AG09309 (cell line): Measurements from ENCODE around the gene FSTL4.

Source experiments
- DNase-seq: peaks from one replicate; pipeline ENCODE4 v3.0.0-alpha.2; 2010; ENCODE audit warnings: low read depth
- H3K4me3 ChIP-seq: 2 replicates; pipeline ENCODE4 v1.5.1; 2011; ENCODE audit warnings: mild to moderate bottlenecking, low read depth, low read length, moderate library complexity; ENCODE audit not compliant: control insufficient read depth
- TF ChIP-seq, protein P1 (sequence below): IDR thresholded peaks from 2 replicates; pipeline ENCODE4 v1.5.1; 2011; ENCODE audit warnings: mild to moderate bottlenecking, low read depth, low read length, inconsistent platforms; ENCODE audit not compliant: insufficient read depth, control insufficient read depth; ENCODE audit errors: missing control alignments

FSTL4 gene

DNA sequence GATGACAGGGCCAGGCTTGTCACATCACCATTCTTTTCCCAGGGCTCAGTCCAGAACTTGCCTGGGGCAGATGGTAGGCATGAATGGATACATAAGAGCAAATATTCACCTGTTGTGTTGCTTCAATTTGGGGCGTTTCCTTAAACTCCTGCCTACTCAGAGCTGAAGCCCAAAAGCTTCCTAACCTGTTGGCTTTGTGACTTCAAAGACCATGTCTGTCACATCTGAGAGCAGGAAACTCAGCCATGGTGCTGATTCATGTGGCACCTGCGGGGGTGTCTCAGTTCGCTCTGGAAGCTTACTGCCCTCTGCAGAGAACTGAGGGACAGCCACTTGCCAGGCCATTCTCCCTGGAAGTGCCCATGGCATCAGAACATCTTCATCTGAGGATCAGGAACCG lies 313.9 kb downstream of the FSTL4 start:
- TF ChIP-seq, protein P1, sequence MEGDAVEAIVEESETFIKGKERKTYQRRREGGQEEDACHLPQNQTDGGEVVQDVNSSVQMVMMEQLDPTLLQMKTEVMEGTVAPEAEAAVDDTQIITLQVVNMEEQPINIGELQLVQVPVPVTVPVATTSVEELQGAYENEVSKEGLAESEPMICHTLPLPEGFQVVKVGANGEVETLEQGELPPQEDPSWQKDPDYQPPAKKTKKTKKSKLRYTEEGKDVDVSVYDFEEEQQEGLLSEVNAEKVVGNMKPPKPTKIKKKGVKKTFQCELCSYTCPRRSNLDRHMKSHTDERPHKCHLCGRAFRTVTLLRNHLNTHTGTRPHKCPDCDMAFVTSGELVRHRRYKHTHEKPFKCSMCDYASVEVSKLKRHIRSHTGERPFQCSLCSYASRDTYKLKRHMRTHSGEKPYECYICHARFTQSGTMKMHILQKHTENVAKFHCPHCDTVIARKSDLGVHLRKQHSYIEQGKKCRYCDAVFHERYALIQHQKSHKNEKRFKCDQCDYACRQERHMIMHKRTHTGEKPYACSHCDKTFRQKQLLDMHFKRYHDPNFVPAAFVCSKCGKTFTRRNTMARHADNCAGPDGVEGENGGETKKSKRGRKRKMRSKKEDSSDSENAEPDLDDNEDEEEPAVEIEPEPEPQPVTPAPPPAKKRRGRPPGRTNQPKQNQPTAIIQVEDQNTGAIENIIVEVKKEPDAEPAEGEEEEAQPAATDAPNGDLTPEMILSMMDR, result no peak
- DNase-seq, result no peak
- H3K4me3 ChIP-seq, result no peak overlapping the region

DNA sequence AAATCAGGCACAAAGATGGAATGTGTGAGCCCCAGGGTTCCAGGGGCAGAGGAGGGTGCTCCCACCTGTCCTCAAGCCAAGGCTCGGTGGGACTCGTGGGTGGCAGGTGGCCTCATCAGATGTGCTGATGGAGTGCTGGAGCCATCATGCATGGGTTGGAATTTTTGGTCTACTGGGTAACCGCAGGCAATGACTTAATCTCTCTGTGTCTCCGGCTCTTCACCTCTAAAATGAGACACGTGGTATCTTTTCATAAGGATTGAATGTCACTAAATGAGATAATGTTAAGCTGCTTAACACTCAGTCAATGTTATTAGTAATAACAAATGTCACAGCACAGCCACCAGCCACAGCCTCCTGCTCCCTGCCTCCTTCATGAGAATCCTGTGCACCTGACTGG lies 315.0 kb downstream of the FSTL4 start:
- H3K4me3 ChIP-seq, result no peak overlapping the region
- DNase-seq, result no peak
- TF ChIP-seq, protein P1, result no peak

DNA sequence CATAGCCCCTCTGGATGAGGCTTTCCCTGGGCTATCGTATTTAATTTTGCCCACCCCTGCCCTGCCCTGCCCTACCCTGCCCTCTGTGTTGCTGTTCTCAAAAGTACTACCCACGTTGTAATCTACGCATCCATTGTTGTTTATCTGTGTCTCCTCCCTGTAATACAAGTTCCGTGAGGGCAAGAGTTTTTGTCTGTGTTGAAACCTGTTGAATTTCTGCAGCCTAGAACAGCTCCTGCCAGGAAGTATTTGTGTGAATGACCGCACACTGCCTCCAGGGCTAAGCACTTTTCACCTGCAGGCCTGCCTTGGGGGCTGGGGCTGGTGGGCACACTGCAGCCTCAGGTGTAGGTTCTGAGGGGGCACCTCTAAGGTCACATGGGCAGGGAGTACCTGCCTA lies 315.7 kb downstream of the FSTL4 start:
- TF ChIP-seq, protein P1, result no peak
- H3K4me3 ChIP-seq, result no peak overlapping the region
- no peak for DNase-seq

DNA sequence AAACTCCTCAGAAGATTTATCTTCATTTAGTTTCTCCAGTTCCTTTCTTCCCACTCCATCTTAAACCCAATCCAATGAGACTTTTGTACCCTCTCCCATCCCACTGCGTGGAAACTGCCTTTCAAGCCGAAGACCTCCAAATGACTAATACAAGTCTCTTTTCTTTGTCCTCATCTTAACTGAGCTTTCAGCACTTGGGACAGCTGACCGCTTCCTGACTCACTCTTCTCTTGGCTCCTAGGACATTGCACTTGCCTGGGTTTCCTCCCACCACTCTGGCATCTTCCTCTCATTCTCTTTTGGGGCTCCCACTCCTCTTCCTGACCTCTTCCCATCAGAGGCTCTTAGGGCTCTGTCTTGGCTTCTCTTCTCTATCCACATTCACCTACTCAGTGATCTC lies 316.8 kb downstream of the FSTL4 start:
- DNase-seq, result no peak
- TF ChIP-seq, protein P1, result no peak
- no peak overlapping the region for H3K4me3 ChIP-seq

DNA sequence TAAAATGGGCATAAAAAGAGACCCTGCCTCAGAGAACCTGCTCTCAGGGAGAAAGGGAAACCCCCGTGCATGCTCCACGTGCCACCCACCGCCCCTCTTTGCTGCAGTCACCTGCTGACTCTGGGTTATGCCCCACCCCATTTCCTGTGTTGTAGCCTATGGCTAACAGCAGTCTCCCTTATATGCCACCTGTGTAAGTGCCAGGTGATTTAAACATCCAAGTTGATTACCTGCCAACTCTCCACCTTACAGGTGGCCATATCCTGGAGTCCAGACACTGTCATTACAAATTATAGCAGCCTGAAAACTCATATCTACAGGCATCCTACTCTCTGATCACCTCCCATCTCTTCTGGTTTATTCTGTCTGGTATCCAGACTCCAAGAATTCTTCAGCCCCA lies 318.0 kb downstream of the FSTL4 start:
- no peak overlapping the region for H3K4me3 ChIP-seq
- TF ChIP-seq, protein P1, result no peak
- no peak for DNase-seq

DNA sequence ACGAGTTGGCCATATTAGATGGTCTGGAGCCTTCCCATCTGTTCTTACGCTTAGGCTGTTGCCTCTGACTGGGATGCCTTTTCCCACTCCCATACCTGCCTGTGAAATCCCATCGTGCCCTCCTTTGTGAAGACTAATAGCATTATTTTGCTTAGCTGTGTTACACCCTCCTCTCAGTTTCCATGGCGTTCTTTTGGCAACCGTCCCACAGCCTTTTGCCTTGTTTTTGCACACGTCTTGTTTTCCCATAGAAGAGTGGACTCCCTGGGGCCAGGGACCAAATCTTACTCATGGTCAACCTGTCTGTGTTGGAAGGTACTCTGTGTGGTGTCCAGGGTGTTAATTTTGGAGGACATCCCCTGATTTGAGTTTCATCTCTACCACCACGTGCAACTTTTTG lies 318.4 kb downstream of the FSTL4 start:
- DNase-seq, result no peak

DNA sequence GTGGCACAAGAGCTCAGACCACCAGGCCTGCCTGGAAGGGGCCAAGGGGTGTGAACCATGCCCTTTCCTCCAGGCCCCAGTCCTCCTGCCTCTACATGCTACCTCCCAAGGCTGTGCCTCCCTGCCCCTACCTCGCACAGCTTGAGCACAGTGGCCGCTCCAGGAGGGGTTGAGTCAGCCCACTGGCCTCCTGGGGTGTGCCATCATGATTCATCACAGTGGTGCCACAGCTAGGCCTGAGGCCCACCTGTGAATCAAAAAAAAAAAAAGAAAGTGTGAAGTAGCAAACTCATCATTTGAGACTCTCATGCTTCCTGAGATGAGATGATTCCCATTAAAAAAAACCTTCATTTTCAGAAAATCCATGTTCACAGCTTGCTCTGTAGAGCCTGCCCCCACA lies 320.0 kb downstream of the FSTL4 start:
- TF ChIP-seq, protein P1, result no peak
- DNase-seq, result no peak
- no peak overlapping the region for H3K4me3 ChIP-seq

More for the DNA sequence above, 318.4 kb downstream of the FSTL4 start:
- no peak overlapping the region for H3K4me3 ChIP-seq
- TF ChIP-seq, protein P1, result no peak
